Islet of Langerhans (tissue), 1 donor: ENCODE data around the gene EDAR.

Experiments
- FAIRE-seq: peaks from one replicate; lab custom pipeline; 2011; peaks lifted over from hg19 to GRCh38; lab: Jason Lieb, UNC

Gene EDAR

GRCh38 chr2:108847000-108847399 lies 142.0 kb downstream of the EDAR start:
- FAIRE-seq: peak; percentile 41

GRCh38 chr2:108845923-108846322 lies 143.1 kb downstream of the EDAR start:
- FAIRE-seq: no peak
